SH-SY5Y (cell line): ENCODE results near the gene CUEDC1.

Experiments used
- GATA2 ChIP-seq: IDR thresholded peaks from 2 replicates; pipeline ENCODE4 v1.6.1; 2011; ENCODE audit warnings: mild to moderate bottlenecking, low read depth, low read length
- GATA3 ChIP-seq: IDR thresholded peaks from 2 replicates; pipeline ENCODE4 v1.6.1; 2011; ENCODE audit warnings: low read depth, mild to moderate bottlenecking, low read length, moderate library complexity

- TF ChIP-seq GATA2 (no peak), GATA3 (no peak)
These were observed 140.8 kb downstream of the CUEDC1 start for GRCh38 chr17:57814421-57814820.
